ENCODE data around the gene GARIN5B.

The GARIN5B gene

DNA sequence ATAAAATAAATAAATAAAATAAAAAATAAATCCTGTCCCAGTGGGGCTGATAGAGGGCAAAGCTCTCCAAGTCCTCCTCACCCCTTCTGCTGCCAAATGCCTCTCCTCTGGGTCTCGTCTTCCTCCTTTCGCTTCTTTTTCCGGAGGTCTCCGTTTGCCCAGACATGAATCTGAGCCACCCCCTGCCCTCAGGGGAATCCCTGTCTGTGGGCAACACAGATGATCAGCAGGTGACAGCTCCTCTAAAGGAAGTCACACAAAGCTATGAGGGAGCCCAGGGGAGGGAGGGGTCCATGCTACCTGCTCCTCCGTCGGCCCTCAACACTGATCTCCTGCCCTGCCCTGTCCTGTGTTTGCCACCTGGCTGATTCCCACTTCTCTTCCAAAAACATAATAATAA lies 38.4 kb downstream of the GARIN5B start:
- DNase-seq (ENCODE audit: low read depth) = no peak
- TF ChIP-seq, protein P1, sequence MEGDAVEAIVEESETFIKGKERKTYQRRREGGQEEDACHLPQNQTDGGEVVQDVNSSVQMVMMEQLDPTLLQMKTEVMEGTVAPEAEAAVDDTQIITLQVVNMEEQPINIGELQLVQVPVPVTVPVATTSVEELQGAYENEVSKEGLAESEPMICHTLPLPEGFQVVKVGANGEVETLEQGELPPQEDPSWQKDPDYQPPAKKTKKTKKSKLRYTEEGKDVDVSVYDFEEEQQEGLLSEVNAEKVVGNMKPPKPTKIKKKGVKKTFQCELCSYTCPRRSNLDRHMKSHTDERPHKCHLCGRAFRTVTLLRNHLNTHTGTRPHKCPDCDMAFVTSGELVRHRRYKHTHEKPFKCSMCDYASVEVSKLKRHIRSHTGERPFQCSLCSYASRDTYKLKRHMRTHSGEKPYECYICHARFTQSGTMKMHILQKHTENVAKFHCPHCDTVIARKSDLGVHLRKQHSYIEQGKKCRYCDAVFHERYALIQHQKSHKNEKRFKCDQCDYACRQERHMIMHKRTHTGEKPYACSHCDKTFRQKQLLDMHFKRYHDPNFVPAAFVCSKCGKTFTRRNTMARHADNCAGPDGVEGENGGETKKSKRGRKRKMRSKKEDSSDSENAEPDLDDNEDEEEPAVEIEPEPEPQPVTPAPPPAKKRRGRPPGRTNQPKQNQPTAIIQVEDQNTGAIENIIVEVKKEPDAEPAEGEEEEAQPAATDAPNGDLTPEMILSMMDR (conservative IDR thresholded peaks at IDR 0.05; ENCODE audit: low read length) = no peak
- no peak overlapping the region for H3K4me3 ChIP-seq (ENCODE audit: low read length)

DNA sequence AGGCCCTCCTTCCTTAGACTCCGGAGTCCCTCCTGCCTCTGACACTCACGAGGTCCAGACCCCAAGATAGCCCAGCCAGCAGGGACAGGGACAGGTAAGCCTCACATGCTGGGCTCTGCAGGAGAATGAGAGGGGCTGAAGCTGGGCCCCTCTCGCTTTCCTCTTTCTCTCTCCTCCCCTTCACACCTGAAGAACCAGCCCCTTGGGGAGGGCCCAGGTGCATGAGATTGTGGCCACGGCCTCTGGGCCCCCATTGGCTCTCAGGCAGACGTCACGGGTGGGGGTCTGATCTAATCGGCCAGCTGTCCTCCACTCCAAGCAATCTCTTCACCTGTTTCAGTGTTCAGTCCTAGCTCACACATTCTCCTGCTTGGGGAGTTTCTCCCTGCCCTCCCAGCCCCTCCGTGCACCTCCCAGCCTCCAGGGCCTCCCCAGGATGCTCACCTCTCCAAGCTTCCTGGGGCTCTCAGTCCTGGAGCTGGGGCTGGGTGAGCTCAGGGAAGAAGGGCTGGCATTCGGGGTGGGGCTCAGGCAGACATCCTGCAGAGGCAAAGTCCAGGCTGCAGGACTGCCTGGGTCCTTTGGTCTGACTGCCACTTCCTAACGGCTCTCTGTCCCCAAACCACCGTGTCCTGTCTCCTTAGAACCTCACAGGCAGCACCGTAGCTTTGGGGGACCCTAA lies 40.7 kb downstream of the GARIN5B start:
- no peak overlapping the region for H3K4me3 ChIP-seq (ENCODE audit: low read length)
- TF ChIP-seq, protein P1 (conservative IDR thresholded peaks at IDR 0.05; ENCODE audit: low read length) = no peak

DNA sequence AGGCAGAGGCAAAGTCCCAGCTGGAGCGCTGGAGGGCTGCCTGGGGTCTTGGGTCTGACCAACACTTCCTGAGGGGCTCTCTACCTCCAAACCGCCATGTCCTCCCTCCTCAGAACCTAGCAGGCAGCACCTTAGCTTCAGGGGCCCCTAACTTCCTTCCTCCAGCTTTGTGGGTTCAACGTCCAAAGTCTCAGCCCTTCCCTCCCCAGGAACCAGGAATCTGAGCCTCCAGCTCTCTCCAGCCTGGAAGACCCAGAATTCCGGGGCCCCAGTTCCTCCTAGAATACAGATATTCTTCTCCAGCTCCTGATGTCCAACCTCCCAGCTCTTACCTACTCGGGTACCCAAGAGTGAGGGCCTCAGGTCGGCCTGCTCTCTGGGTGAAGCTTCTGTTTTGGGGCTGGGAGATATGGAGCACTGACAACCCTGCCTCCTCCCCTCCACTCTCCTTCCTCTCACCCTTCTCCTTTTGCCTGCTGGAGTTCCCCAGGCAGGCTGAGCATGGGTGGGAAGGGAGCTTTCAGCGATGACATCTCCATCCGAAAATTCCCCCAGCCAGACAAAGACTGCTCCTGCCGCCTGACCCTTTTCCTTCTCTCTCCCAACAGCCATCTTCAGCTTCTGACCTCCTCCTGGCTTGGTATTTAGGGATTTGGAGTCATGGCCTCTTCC lies 41.5 kb downstream of the GARIN5B start:
- no peak overlapping the region for H3K4me3 ChIP-seq (ENCODE audit: low read length)
- DNase-seq (ENCODE audit: low read depth) = no peak
- TF ChIP-seq, protein P1 (conservative IDR thresholded peaks at IDR 0.05; ENCODE audit: low read length) = no peak

More for the DNA sequence above, 40.7 kb downstream of the GARIN5B start:
- DNase-seq (ENCODE audit: low read depth) = no peak

DNA sequence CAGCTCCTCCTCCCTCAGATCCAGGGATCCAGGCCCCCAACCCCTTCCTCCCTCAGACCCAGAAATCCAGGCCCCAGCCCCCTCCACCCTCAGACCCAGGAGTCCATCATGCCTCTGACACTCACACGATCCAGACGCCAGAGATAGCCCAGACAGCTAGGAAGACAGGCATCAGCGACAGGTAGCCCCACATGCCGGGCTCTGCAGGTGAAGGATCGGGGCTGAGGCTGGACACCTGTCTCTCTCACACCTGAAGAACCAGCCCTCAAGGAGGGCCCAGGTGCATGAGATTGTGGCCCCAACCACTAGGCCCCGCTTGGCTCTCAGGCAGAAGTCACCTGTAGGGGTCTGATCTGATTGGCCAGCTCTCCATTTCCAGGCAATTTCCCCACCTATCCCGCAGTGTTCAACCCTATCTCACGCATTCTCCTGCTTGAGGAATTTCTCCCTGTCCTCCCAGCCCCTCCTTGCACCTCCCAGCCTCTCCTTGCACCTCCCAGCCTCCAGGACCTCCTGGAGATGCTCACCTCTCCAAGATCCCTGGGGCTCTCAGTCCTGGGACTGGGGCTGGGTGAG lies 42.1 kb downstream of the GARIN5B start:
- TF ChIP-seq, protein P1 (conservative IDR thresholded peaks at IDR 0.05; ENCODE audit: low read length) = no peak
- DNase-seq (ENCODE audit: low read depth) = no peak
- H3K4me3 ChIP-seq (ENCODE audit: low read length) = no peak overlapping the region

DNA sequence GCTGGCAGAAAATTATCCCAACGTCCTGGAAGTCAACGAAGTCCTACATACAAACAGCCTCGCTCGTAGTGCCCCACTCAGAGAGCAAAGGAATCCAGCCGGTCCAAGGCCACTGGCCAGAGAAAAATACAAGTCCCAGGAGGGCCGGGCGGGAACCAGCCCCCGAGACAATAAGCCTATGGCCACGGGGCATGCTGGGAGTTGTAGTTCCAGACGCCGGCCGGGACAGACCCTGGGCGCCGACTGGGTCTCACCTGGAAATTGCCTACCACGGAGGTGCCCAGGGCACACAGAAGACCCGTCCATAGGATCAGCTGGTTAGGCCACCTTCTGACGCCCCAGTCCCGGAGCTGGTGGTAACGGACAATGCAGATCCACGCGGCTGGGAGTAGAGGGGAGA lies 43.3 kb downstream of the GARIN5B start:
- TF ChIP-seq, protein P1 (conservative IDR thresholded peaks at IDR 0.05; ENCODE audit: low read length) = no peak
- peak; percentile 27 for DNase-seq (ENCODE audit: low read depth)
- no peak overlapping the region for H3K4me3 ChIP-seq (ENCODE audit: low read length)

DNA sequence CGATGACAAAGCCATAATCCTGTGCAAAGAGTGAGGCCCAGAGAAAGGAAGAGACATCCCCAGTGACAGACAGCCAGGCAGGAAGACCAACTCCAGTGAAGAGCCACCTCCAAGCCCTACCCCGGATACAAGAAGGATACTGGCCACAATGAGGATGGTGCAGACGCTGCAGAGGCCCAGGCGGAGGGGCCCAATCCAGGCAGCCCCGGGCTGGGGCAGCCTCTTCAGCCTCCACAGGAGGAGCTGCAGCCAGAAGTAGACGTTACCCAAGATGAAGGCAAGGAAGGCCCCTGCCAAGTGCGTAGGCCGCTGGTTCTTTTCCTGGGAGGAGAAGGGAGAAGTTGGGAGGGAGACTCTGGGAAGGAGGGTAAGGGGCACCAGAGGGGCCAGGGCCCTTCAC lies 46.4 kb downstream of the GARIN5B start:
- DNase-seq (ENCODE audit: low read depth) = no peak
- TF ChIP-seq, protein P1 (conservative IDR thresholded peaks at IDR 0.05; ENCODE audit: low read length) = no peak
- H3K4me3 ChIP-seq (ENCODE audit: low read length) = no peak overlapping the region

Data from AG10803 (cell line).